ENCODE data around the gene TTBK2. TPM values are rescaled to one million over a fixed set of nuclear protein-coding genes. Genes with fewer than 3 reads are reported as not detected.

Gene TTBK2
- total and polyA plus RNA-seq, 4 donors, result 1.0 to 6.4 (median 4.3) TPM

GRCh38 chr15:42782716-42783115 lies 137.9 kb downstream of the TTBK2 start:
- TF ChIP-seq HNF4A (conservative IDR thresholded peaks at IDR 0.05) (no peak), SP1 (IDR thresholded peaks at IDR 0.05) (no peak), CTCF (IDR thresholded peaks at IDR 0.05; ENCODE audit: low read depth, low read length, missing input control) (no peak), RAD21 (IDR thresholded peaks at IDR 0.05) (no peak), ZBTB33 (IDR thresholded peaks at IDR 0.05) (no peak), EGR1 (IDR thresholded peaks at IDR 0.05; ENCODE audit: low read depth in 2 of 2) (no peak), FOXA2 (IDR thresholded peaks at IDR 0.05) (no peak), JUND (IDR thresholded peaks at IDR 0.05) (no peak), YY1 (IDR thresholded peaks at IDR 0.05) (no peak), ATF3 (IDR thresholded peaks at IDR 0.05) (no peak), FOXA1 (IDR thresholded peaks at IDR 0.05) (no peak), TAF1 (conservative IDR thresholded peaks at IDR 0.05) (no peak), REST (IDR thresholded peaks at IDR 0.05) (no peak)
- H3K36me3 ChIP-seq (ENCODE audit: control insufficient read depth in 4 of 4, insufficient read depth in 3 of 4, low read depth in 1 of 4, low read length in 3 of 4), result peaks cover 0 to 8% (median 3%) of the 10 kb centered on the region in 4 donors
- no peak overlapping the region for H3K4me3 ChIP-seq (ENCODE audit: low read depth in 1 of 3, low read length in 3 of 3)
- no peaks in the 10 kb centered on the region for H3K27me3 ChIP-seq (ENCODE audit: control insufficient read depth in 4 of 4, insufficient read depth in 4 of 4, low read length in 3 of 4)
- H3K27ac ChIP-seq (ENCODE audit: low read depth in 1 of 2, low read length in 2 of 2), result no peak overlapping the region
- H3K9me3 ChIP-seq (ENCODE audit: control insufficient read depth in 4 of 4, low read length in 3 of 4), result no peaks in the 10 kb centered on the region
- no peak overlapping the region for H3K9ac ChIP-seq (ENCODE audit: low read depth in 1 of 2, low read length in 2 of 2)
- 99% methylated on average over 4 of the region's 4 CpGs for WGBS
- H3K4me1 ChIP-seq (ENCODE audit: control insufficient read depth in 4 of 4, insufficient read depth in 4 of 4, low read length in 3 of 4), result peaks cover 0 to 1% (median 0%) of the 10 kb centered on the region in 4 donors
- no peak for DNase-seq (ENCODE audit: low spot score)

- no peak overlapping the region for H3K4me3 ChIP-seq (ENCODE audit: low read depth in 1 of 3, low read length in 3 of 3)
- no peaks in the 10 kb centered on the region for H3K9me3 ChIP-seq (ENCODE audit: control insufficient read depth in 4 of 4, low read length in 3 of 4)
- WGBS, result 93% methylated on average over 2 of the region's 2 CpGs
- TF ChIP-seq RXRA (IDR thresholded peaks at IDR 0.05) (no peak), RAD21 (IDR thresholded peaks at IDR 0.05) (no peak), ATF3 (IDR thresholded peaks at IDR 0.05) (no peak), ZBTB33 (IDR thresholded peaks at IDR 0.05) (no peak), REST (IDR thresholded peaks at IDR 0.05) (no peak)
- H3K36me3 ChIP-seq (ENCODE audit: control insufficient read depth in 4 of 4, insufficient read depth in 3 of 4, low read depth in 1 of 4, low read length in 3 of 4), result peaks cover 2 to 7% (median 5%) of the 10 kb centered on the region in 4 donors
- no peak overlapping the region for H3K9ac ChIP-seq (ENCODE audit: low read depth in 1 of 2, low read length in 2 of 2)
- no peaks in the 10 kb centered on the region for H3K27me3 ChIP-seq (ENCODE audit: control insufficient read depth in 4 of 4, insufficient read depth in 4 of 4, low read length in 3 of 4)
- H3K27ac ChIP-seq (ENCODE audit: low read depth in 1 of 2, low read length in 2 of 2), result no peak overlapping the region
- peaks cover 0 to 1% (median 0%) of the 10 kb centered on the region in 4 donors for H3K4me1 ChIP-seq (ENCODE audit: control insufficient read depth in 4 of 4, insufficient read depth in 4 of 4, low read length in 3 of 4)
- no peak for DNase-seq (ENCODE audit: low spot score)
Observed at GRCh38 chr15:42775416-42775815, 145.2 kb downstream of the TTBK2 start.

Data from liver (tissue), 9 donors.